ENCODE measurements around the gene SLC2A2. TPM values are rescaled to one million over a fixed set of nuclear protein-coding genes. Genes with fewer than 3 reads are reported as not detected.

SLC2A2 gene
- total RNA-seq, 4 donors from 2014 or later: not detected

- WGBS, 2 donors: 88 to 98% methylated on average over 3 to 5 of the region's 5 CpGs
- no peak overlapping the region for H3K4me3 ChIP-seq (replicated peaks in 1 of 3)
- H3K36me3 ChIP-seq: no peaks in the 10 kb centered on the region
- intact Hi-C loops (cut with DNase I): no loop called here
- H3K9me3 ChIP-seq: no peaks in the 10 kb centered on the region
- H3K4me1 ChIP-seq: no peaks in the 10 kb centered on the region
- H3K27ac ChIP-seq: no peak overlapping the region
- TF ChIP-seq CTCF (IDR thresholded peaks at IDR 0.05): no peak
- no peak for TF ChIP-seq POLR2A (IDR thresholded peaks at IDR 0.05)
- DNase-seq: no peak
- no peaks in the 10 kb centered on the region for H3K27me3 ChIP-seq
These were observed 37.3 kb downstream of the SLC2A2 start for GRCh38 chr3:170989100-170989648.

GRCh38 chr3:170988378-170988777 is 38.1 kb downstream of the SLC2A2 start:
- Histone ChIP-seq H3K9me3 (no peaks in the 10 kb centered on the region), H3K36me3 (no peaks in the 10 kb centered on the region), H3K27me3 (no peaks in the 10 kb centered on the region), H3K27ac (no peak overlapping the region), H3K4me3 (replicated peaks in 1 of 3) (no peak overlapping the region), H3K4me1 (no peaks in the 10 kb centered on the region)
- WGBS, 2 donors: 79 to 89% methylated on average over 3 of the region's 3 CpGs
- no peak for DNase-seq
- intact Hi-C loops (cut with DNase I): no loop called here
- TF ChIP-seq CTCF (IDR thresholded peaks at IDR 0.05): no peak
- TF ChIP-seq POLR2A (IDR thresholded peaks at IDR 0.05): no peak

- H3K27me3 ChIP-seq: no peaks in the 10 kb centered on the region
- H3K4me3 ChIP-seq (replicated peaks in 1 of 3): no peak overlapping the region
- H3K36me3 ChIP-seq: no peaks in the 10 kb centered on the region
- no peaks in the 10 kb centered on the region for H3K9me3 ChIP-seq
- intact Hi-C loops (cut with DNase I): no loop called here
- TF ChIP-seq CTCF (IDR thresholded peaks at IDR 0.05): no peak
- no peak for TF ChIP-seq POLR2A (IDR thresholded peaks at IDR 0.05)
- 92 to 97% methylated on average over 2 of the region's 2 CpGs for WGBS, 2 donors
- no peak overlapping the region for H3K27ac ChIP-seq
- no peaks in the 10 kb centered on the region for H3K4me1 ChIP-seq
- no peak for DNase-seq
These were observed 41.2 kb downstream of the SLC2A2 start for GRCh38 chr3:170985304-170985703.

GRCh38 chr3:170982733-170983132 is 43.8 kb downstream of the SLC2A2 start:
- H3K9me3 ChIP-seq: no peaks in the 10 kb centered on the region
- TF ChIP-seq CTCF (IDR thresholded peaks at IDR 0.05): no peak
- no peak for TF ChIP-seq POLR2A (IDR thresholded peaks at IDR 0.05)
- H3K4me1 ChIP-seq: no peaks in the 10 kb centered on the region
- 94% methylated on average over 2 of the region's 2 CpGs for WGBS, 2 donors
- no peaks in the 10 kb centered on the region for H3K36me3 ChIP-seq
- no peak for DNase-seq
- H3K4me3 ChIP-seq (replicated peaks in 1 of 3): no peak overlapping the region
- H3K27me3 ChIP-seq: no peaks in the 10 kb centered on the region
- H3K27ac ChIP-seq: no peak overlapping the region
- intact Hi-C loops (cut with DNase I): no loop called here

- no peak for TF ChIP-seq POLR2A (IDR thresholded peaks at IDR 0.05)
- no peak for TF ChIP-seq CTCF (IDR thresholded peaks at IDR 0.05)
- no peak for DNase-seq
- no peaks in the 10 kb centered on the region for H3K9me3 ChIP-seq
- no peaks in the 10 kb centered on the region for H3K4me1 ChIP-seq
- no peak overlapping the region for H3K4me3 ChIP-seq (replicated peaks in 1 of 3)
- intact Hi-C loops (cut with DNase I): no loop called here
- no peak overlapping the region for H3K27ac ChIP-seq
- H3K36me3 ChIP-seq: no peaks in the 10 kb centered on the region
- H3K27me3 ChIP-seq: no peaks in the 10 kb centered on the region
These were observed 46.1 kb downstream of the SLC2A2 start for GRCh38 chr3:170980399-170980798.
